ENCODE measurements around the gene ZNF496. TPM values are rescaled to one million over a fixed set of nuclear protein-coding genes. Genes with fewer than 3 reads are reported as not detected.

ZNF496 gene
- total RNA-seq, 1 experiment from 2014 or later: 67.2 TPM

DNA sequence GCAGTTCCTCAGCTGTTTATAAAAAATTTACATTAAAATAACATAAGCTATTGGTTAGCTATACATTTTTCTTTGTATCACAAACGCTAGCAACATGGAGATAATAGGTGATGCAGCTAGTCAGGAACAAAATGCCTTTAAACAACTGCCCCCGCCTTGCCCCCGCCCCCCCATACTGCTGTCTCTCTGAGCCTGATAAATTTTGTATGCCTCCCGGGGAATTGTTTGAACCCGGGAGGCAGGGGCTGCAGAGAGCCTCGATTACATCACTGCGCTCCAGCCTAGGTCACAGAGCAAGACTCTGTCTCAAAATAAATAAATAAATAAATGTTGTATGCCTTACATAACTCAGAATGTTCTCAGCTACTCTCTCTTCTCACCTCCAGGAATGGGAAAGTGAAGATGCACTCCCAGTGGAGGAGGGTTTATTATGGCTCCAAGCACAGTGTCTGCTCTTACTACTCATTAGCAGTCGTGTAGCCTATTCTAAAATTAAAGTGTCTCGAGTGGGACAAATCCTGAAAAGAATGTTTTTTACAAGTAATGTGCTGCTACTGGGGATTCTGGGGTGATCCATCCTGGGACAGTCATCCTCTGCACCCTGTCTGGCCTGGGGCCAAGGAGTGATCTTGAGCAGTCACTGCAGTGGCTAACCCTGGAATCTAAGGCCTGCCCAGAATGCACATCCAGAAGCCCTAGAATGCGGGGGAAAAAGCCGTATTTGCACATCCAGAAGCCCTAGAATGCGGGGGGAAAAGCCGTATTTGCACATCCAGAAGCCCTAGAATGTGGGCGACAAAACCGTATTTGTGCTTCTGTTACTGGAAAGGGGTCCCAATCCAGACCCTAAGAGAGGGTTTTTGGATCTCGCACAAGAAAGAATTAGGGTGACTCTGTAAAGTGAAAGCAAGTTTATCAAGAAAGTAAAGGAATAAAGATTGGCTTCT lies 39.4 kb upstream of the ZNF496 start:
- no peaks in the 10 kb centered on the region for H3K4me1 Mint-ChIP-seq (ENCODE audit: insufficient read depth, unreplicated experiment)
- H3K36me3 Mint-ChIP-seq (ENCODE audit: insufficient read depth, unreplicated experiment): peaks cover 6% of the 10 kb centered on the region
- CTCF ChIA-PET: interaction anchor here (0.7 to 3.8 kb wide), 9 partner anchors 11 to 468 kb away, joined by 3 to 47 read pairs (median 3); no protein-coding TSS in a partner anchor
- no peaks in the 10 kb centered on the region for H3K9me3 Mint-ChIP-seq (ENCODE audit: unreplicated experiment)
- intact Hi-C loops (cut with micrococcal nuclease): no loop called here
- no peak overlapping the region for H3K4me3 Mint-ChIP-seq (ENCODE audit: unreplicated experiment)
- H3K27ac Mint-ChIP-seq (ENCODE audit: low read depth, unreplicated experiment): no peak overlapping the region
- H3K27me3 Mint-ChIP-seq (ENCODE audit: insufficient read depth, unreplicated experiment): no peaks in the 10 kb centered on the region
- TF ChIP-seq CTCF (IDR thresholded peaks at IDR 0.05; ENCODE audit: unreplicated experiment): no peak
- POLR2A ChIA-PET: interaction anchor here (1.0 to 1.1 kb wide), 2 partner anchors 115 to 161 kb away, joined by 3 read pairs; no protein-coding TSS in a partner anchor
- no peak for DNase-seq (ENCODE audit: unreplicated experiment)
- BruUV-seq (replicated peaks): no TSS peak

DNA sequence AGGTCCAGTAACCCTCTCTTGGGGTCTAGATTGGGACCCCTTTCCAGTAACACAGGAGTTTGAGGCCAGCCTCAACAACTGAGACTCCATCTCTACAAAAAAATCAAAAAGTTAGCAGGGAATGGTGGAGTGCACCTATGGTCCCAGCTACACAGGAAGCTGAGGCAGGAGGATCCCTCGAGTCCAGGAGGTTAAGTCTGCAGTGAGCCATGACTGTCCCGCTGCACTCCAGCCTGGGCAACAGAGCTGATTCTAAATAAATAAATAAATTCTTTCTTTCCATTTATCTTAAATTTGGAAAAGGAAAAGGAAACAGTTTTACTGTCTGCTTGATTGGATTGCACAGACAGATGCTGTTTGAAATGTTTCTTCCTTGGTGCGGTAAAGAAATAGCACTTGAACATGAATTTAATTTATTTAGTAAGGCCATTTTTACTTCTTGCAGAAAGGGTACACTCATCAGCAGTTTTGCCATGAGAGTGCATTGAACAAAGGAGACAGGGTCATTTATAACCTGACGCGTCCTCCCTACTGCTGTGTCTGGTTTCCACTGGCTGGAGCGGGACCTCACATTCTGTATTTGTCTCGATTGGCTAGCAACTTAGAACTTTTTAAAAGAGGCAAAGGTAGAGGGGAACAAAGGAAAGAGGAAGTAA lies 37.0 kb upstream of the ZNF496 start:
- Mint-ChIP-seq H3K9me3 (ENCODE audit: unreplicated experiment) (peaks cover 8% of the 10 kb centered on the region), H3K27ac (ENCODE audit: low read depth, unreplicated experiment) (no peak overlapping the region), H3K4me3 (ENCODE audit: unreplicated experiment) (no peak overlapping the region), H3K4me1 (ENCODE audit: insufficient read depth, unreplicated experiment) (no peaks in the 10 kb centered on the region), H3K27me3 (ENCODE audit: insufficient read depth, unreplicated experiment) (no peaks in the 10 kb centered on the region), H3K36me3 (ENCODE audit: insufficient read depth, unreplicated experiment) (peaks cover 12% of the 10 kb centered on the region)
- no peak for DNase-seq (ENCODE audit: unreplicated experiment)
- POLR2A ChIA-PET: no interaction called here
- CTCF ChIA-PET: interaction anchor here (0.6 to 3.8 kb wide), 10 partner anchors 18 to 469 kb away, joined by 3 to 47 read pairs (median 4); no protein-coding TSS in a partner anchor
- intact Hi-C loops (cut with micrococcal nuclease): no loop called here
- no TSS peak for BruUV-seq (replicated peaks)
- TF ChIP-seq CTCF (IDR thresholded peaks at IDR 0.05; ENCODE audit: unreplicated experiment): no peak

GRCh38 chr1:247367786-247368422 lies 36.2 kb upstream of the ZNF496 start:
- Mint-ChIP-seq H3K9me3 (ENCODE audit: unreplicated experiment) (peaks cover 8% of the 10 kb centered on the region), H3K4me1 (ENCODE audit: insufficient read depth, unreplicated experiment) (no peaks in the 10 kb centered on the region), H3K27me3 (ENCODE audit: insufficient read depth, unreplicated experiment) (no peaks in the 10 kb centered on the region), H3K4me3 (ENCODE audit: unreplicated experiment) (no peak overlapping the region), H3K36me3 (ENCODE audit: insufficient read depth, unreplicated experiment) (peaks cover 12% of the 10 kb centered on the region), H3K27ac (ENCODE audit: low read depth, unreplicated experiment) (no peak overlapping the region)
- BruUV-seq (replicated peaks): no TSS peak
- no peak for TF ChIP-seq CTCF (IDR thresholded peaks at IDR 0.05; ENCODE audit: unreplicated experiment)
- no peak for DNase-seq (ENCODE audit: unreplicated experiment)
- POLR2A ChIA-PET: no interaction called here
- intact Hi-C loops (cut with micrococcal nuclease): no loop called here
- CTCF ChIA-PET: interaction anchor here (0.6 to 3.8 kb wide), 6 partner anchors 22 to 461 kb away, joined by 3 to 47 read pairs (median 4); no protein-coding TSS in a partner anchor

All from MCF 10A (cell line).